CD4-positive, alpha-beta T cell treated with Interleukin-6 for 4 hours (primary cell): ENCODE data around the gene AANAT.
"Not testable (repeated sequence)": the region's sequence is repeated elsewhere in the genome, so short reads cannot be mapped to it uniquely, and the experiment has no call there.

Experiments used
- DNase-seq: peaks from one replicate; pipeline ENCODE4 v3.0.0-alpha.2; 2020; ENCODE audit warnings: mixed read lengths

AANAT gene

GRCh38 chr17:76508472-76509063 is 41.2 kb downstream of the AANAT start:
- DNase-seq = not testable (repeated sequence)

- no peak for DNase-seq
These were observed 43.4 kb downstream of the AANAT start for GRCh38 chr17:76510831-76511244.

GRCh38 chr17:76511668-76512365 is 44.4 kb downstream of the AANAT start:
- DNase-seq = no peak

- no peak for DNase-seq
These were observed 45.2 kb downstream of the AANAT start for GRCh38 chr17:76512366-76513305.

GRCh38 chr17:76513306-76513692 is 45.9 kb downstream of the AANAT start:
- no peak for DNase-seq

GRCh38 chr17:76514355-76514754 is 47.0 kb downstream of the AANAT start:
- not testable (repeated sequence) for DNase-seq

- DNase-seq = peak; percentile 88
These were observed 48.0 kb downstream of the AANAT start for GRCh38 chr17:76515274-76515949.

GRCh38 chr17:76517638-76518038 is 50.2 kb downstream of the AANAT start:
- no peak for DNase-seq

- DNase-seq = no peak
These were observed 51.9 kb downstream of the AANAT start for GRCh38 chr17:76519048-76519966.
